Measurements from ENCODE around the gene RIMS3. TPM values are rescaled to one million over a fixed set of nuclear protein-coding genes. Genes with fewer than 3 reads are reported as not detected.

RIMS3 gene
- total RNA-seq, 1 experiment from 2014 or later, result 9.0 TPM

- Histone ChIP-seq H3K9me2 (ENCODE audit: insufficient read depth) (no peaks in the 10 kb centered on the region), H3K4me2 (ENCODE audit: low read length) (no peak overlapping the region), H3K9ac (ENCODE audit: low read length) (no peak overlapping the region), H4K20me1 (ENCODE audit: insufficient read depth) (no peaks in the 10 kb centered on the region), H3K27ac (ENCODE audit: low read depth, low read length) (no peak overlapping the region), H3K9me3 (ENCODE audit: control insufficient read depth in 1 of 2, insufficient read depth in 1 of 2, low read depth in 1 of 2, low read length in 2 of 2) (no peaks in the 10 kb centered on the region; a peak in 1 of 4 replicates), H3K79me2 (ENCODE audit: insufficient read depth, low read length) (no peaks in the 10 kb centered on the region), H2AFZ (ENCODE audit: low read depth, low read length, poor library complexity, severe bottlenecking) (no peak overlapping the region), H3K36me3 (ENCODE audit: control insufficient read depth in 1 of 2, insufficient read depth in 2 of 2, low read length in 2 of 2) (no peaks in the 10 kb centered on the region), H3K27me3 (ENCODE audit: insufficient read depth, low read length) (no peaks in the 10 kb centered on the region), H3K4me1 (ENCODE audit: control insufficient read depth in 1 of 2, insufficient read depth in 2 of 2, low read length in 2 of 2) (no peaks in the 10 kb centered on the region), H3K4me3 (replicated peaks in 1 of 2; ENCODE audit: low read depth in 1 of 2, low read length in 2 of 2) (no peak overlapping the region)
- TF ChIP-seq YY1 (IDR thresholded peaks at IDR 0.05; ENCODE audit: extremely low read depth, insufficient replicate concordance, low read depth, low read length), result no peak
- no peak for TF ChIP-seq CTCF (IDR thresholded peaks at IDR 0.05 in 2 of 3, conservative IDR thresholded peaks at IDR 0.05 in 1 of 3; ENCODE audit: borderline replicate concordance in 1 of 3, insufficient read depth in 1 of 3, low read depth in 2 of 3, low read length in 2 of 3)
- no peak for TF ChIP-seq SIN3A (IDR thresholded peaks at IDR 0.05; ENCODE audit: low read depth)
- no peak for TF ChIP-seq SRF (IDR thresholded peaks at IDR 0.05; ENCODE audit: low read depth)
- no peak for TF ChIP-seq ZBTB33 (IDR thresholded peaks at IDR 0.05; ENCODE audit: extremely low read depth, insufficient replicate concordance, low read length)
- no peak for TF ChIP-seq REST (IDR thresholded peaks at IDR 0.05; ENCODE audit: low read depth)
- no peak for TF ChIP-seq ATF3 (IDR thresholded peaks at IDR 0.05)
- no peak for TF ChIP-seq ZFX (IDR thresholded peaks at IDR 0.05)
- no peak for TF ChIP-seq POLR2AphosphoS5 (IDR thresholded peaks at IDR 0.05; ENCODE audit: low read depth, low read length)
- TF ChIP-seq RAD21 (IDR thresholded peaks at IDR 0.05; ENCODE audit: low read depth), result no peak
- no peak for TF ChIP-seq EZH2 (IDR thresholded peaks at IDR 0.05)
- no peak for TF ChIP-seq JUND (IDR thresholded peaks at IDR 0.05)
- DNase-seq (ENCODE audit: low read depth, low spot score), result no peak
- no peak for ATAC-seq
- intact Hi-C loops (cut with micrococcal nuclease), result no loop called here
- RAD21 ChIA-PET (ENCODE audit: low non-redundant PET in 1 of 2, low total read pairs in 2 of 2, uncharacterized antibody in 2 of 2, unreplicated experiment in 2 of 2), result no interaction called here
- no TSS peak for BruUV-seq (replicated peaks)
- POLR2A ChIA-PET, result no interaction called here
- CTCF ChIA-PET, result no interaction called here
Observed at GRCh38 chr1:40618108-40618507, 47.4 kb downstream of the RIMS3 start.

All from HCT116 (cell line).